ENCODE data around the gene PSME3IP1. TPM values are rescaled to one million over a fixed set of nuclear protein-coding genes. Genes with fewer than 3 reads are reported as not detected.

The PSME3IP1 gene
- polyA plus RNA-seq, 1 donor (not counting 4 experiments of a cell fraction or from before 2014, with no cell fraction given) = 75.7 TPM

GRCh38 chr16:57216968-57217367, 31.1 kb upstream of the PSME3IP1 start:
- H4K20me1 ChIP-seq (ENCODE audit: control insufficient read depth, extremely low read depth, insufficient read depth, low read length) = no peaks in the 10 kb centered on the region
- no peak overlapping the region for H3K4me2 ChIP-seq (ENCODE audit: control insufficient read depth, extremely low read depth, insufficient read depth, low read depth, low read length)
- H3K36me3 ChIP-seq (ENCODE audit: control insufficient read depth in 2 of 2, extremely low read depth in 1 of 2, insufficient read depth in 2 of 2, low read length in 2 of 2) = peaks cover 32 to 44% of the 10 kb centered on the region in 2 experiments
- no peak overlapping the region for H3K27ac ChIP-seq (ENCODE audit: control insufficient read depth, insufficient read depth, low read length)
- no peaks in the 10 kb centered on the region for H3K27me3 ChIP-seq (ENCODE audit: control insufficient read depth, extremely low read depth, insufficient read depth, low read length)
- dilution Hi-C loops (cut with MboI; ENCODE audit: extremely low pct_ligation_motif_present, low sequenced_read_pairs) = no loop called here
- no peak overlapping the region for H2AFZ ChIP-seq (ENCODE audit: control insufficient read depth, low read length)
- no peak overlapping the region for H3K4me3 ChIP-seq (ENCODE audit: control insufficient read depth in 2 of 3, extremely low read depth in 1 of 3, insufficient read depth in 2 of 3, low read depth in 1 of 3, low read length in 3 of 3)
- H3K9me1 ChIP-seq (ENCODE audit: control insufficient read depth, extremely low read depth, insufficient read depth, low read length) = no peaks in the 10 kb centered on the region
- H3K4me1 ChIP-seq (ENCODE audit: control insufficient read depth, extremely low read depth, insufficient read depth, low read length) = peaks cover 17% of the 10 kb centered on the region
- TF ChIP-seq EZH2 (IDR thresholded peaks at IDR 0.05; ENCODE audit: low read length) = no peak
- no peak for TF ChIP-seq CTCF (optimal IDR thresholded peaks at IDR 0.05 in 1 of 3, IDR thresholded peaks at IDR 0.05 in 1 of 3, conservative IDR thresholded peaks at IDR 0.05 in 1 of 3; ENCODE audit: extremely low read depth in 1 of 3, insufficient read depth in 2 of 3, low read length in 3 of 3)
- no peak overlapping the region for H3K9ac ChIP-seq (ENCODE audit: control insufficient read depth, extremely low read depth, insufficient read depth, low read length)
- FAIRE-seq (no peak), DNase-seq (ENCODE audit: low read depth, low spot score) (no peak)
- H3K79me2 ChIP-seq (ENCODE audit: control insufficient read depth, insufficient read depth, low read length) = no peaks in the 10 kb centered on the region
- H3K9me3 ChIP-seq (ENCODE audit: control insufficient read depth, low read depth, low read length) = peaks cover 20% of the 10 kb centered on the region

- Histone ChIP-seq H3K9me1 (ENCODE audit: control insufficient read depth, extremely low read depth, insufficient read depth, low read length) (no peaks in the 10 kb centered on the region), H3K4me2 (ENCODE audit: control insufficient read depth, extremely low read depth, insufficient read depth, low read depth, low read length) (peak overlapping the region; percentile 45), H3K27me3 (ENCODE audit: control insufficient read depth, extremely low read depth, insufficient read depth, low read length) (no peaks in the 10 kb centered on the region), H2AFZ (ENCODE audit: control insufficient read depth, low read length) (no peak overlapping the region), H3K36me3 (ENCODE audit: control insufficient read depth in 2 of 2, extremely low read depth in 1 of 2, insufficient read depth in 2 of 2, low read length in 2 of 2) (peaks cover 25 to 36% of the 10 kb centered on the region in 2 experiments), H4K20me1 (ENCODE audit: control insufficient read depth, extremely low read depth, insufficient read depth, low read length) (no peaks in the 10 kb centered on the region), H3K4me1 (ENCODE audit: control insufficient read depth, extremely low read depth, insufficient read depth, low read length) (peaks cover 17% of the 10 kb centered on the region), H3K79me2 (ENCODE audit: control insufficient read depth, insufficient read depth, low read length) (no peaks in the 10 kb centered on the region), H3K27ac (ENCODE audit: control insufficient read depth, insufficient read depth, low read length) (peak overlapping the region; percentile 70), H3K9ac (ENCODE audit: control insufficient read depth, extremely low read depth, insufficient read depth, low read length) (peak overlapping the region; percentile 24), H3K9me3 (ENCODE audit: control insufficient read depth, low read depth, low read length) (peaks cover 20% of the 10 kb centered on the region), H3K4me3 (ENCODE audit: control insufficient read depth in 2 of 3, extremely low read depth in 1 of 3, insufficient read depth in 2 of 3, low read depth in 1 of 3, low read length in 3 of 3) (no peak overlapping the region)
- dilution Hi-C loops (cut with MboI; ENCODE audit: extremely low pct_ligation_motif_present, low sequenced_read_pairs) = no loop called here
- FAIRE-seq = peak; percentile 84
- no peak for DNase-seq (ENCODE audit: low read depth, low spot score)
- TF ChIP-seq CTCF (optimal IDR thresholded peaks at IDR 0.05 in 1 of 3, IDR thresholded peaks at IDR 0.05 in 1 of 3, conservative IDR thresholded peaks at IDR 0.05 in 1 of 3; ENCODE audit: extremely low read depth in 1 of 3, insufficient read depth in 2 of 3, low read length in 3 of 3) (no peak), EZH2 (IDR thresholded peaks at IDR 0.05; ENCODE audit: low read length) (no peak)
Observed at GRCh38 chr16:57213462-57213861, 27.6 kb upstream of the PSME3IP1 start.
